ENCODE measurements around the gene GLB1L.
A peak's percentile ranks its signal among the peaks of the same experiment; 100 is the strongest.
"Not testable (repeated sequence)": the region's sequence is repeated elsewhere in the genome, so short reads cannot be mapped to it uniquely, and the experiment has no call there.

Gene GLB1L

GRCh38 chr2:219279916-219280516 is 34.8 kb upstream of the GLB1L start:
- no peak for DNase-seq

GRCh38 chr2:219279151-219279915 is 34.1 kb upstream of the GLB1L start, which contains the start of gene DNAJB2:
Gene DNAJB2, plus strand, starts transcription at chr2:219279366. Its CDS starts 468 bp downstream, at chr2:219279834.
- DNase-seq = peak; percentile 99

GRCh38 chr2:219278655-219279150 is 33.5 kb upstream of the GLB1L start:
- DNase-seq = no peak

- DNase-seq = peak; percentile 59
These were observed 32.7 kb upstream of the GLB1L start for GRCh38 chr2:219277703-219278654.

GRCh38 chr2:219274361-219274921 is 29.2 kb upstream of the GLB1L start:
- DNase-seq = no peak

GRCh38 chr2:219273937-219274336 is 28.7 kb upstream of the GLB1L start:
- no peak for DNase-seq

- DNase-seq = no peak
These were observed 27.8 kb upstream of the GLB1L start for GRCh38 chr2:219272995-219273394.

- DNase-seq = no peak
These were observed 27.1 kb upstream of the GLB1L start for GRCh38 chr2:219272356-219272755.

GRCh38 chr2:219271021-219271420 is 25.8 kb upstream of the GLB1L start:
- DNase-seq = no peak

GRCh38 chr2:219270055-219270372 is 24.8 kb upstream of the GLB1L start:
- no peak for DNase-seq

GRCh38 chr2:219269362-219270054 is 24.3 kb upstream of the GLB1L start:
- DNase-seq = no peak

GRCh38 chr2:219268294-219268693 is 23.1 kb upstream of the GLB1L start:
- no peak for DNase-seq

- DNase-seq = peak; percentile 47
These were observed 21.6 kb upstream of the GLB1L start for GRCh38 chr2:219266886-219267285.

GRCh38 chr2:219266232-219266631 is 21.0 kb upstream of the GLB1L start:
- no peak for DNase-seq

- no peak for DNase-seq
These were observed 16.0 kb upstream of the GLB1L start for GRCh38 chr2:219261024-219261855.

GRCh38 chr2:219258942-219259341 is 13.7 kb upstream of the GLB1L start:
- not testable (repeated sequence) for DNase-seq

GRCh38 chr2:219254590-219255201 is 9.5 kb upstream of the GLB1L start:
- DNase-seq = no peak

GRCh38 chr2:219253753-219254589 is 8.7 kb upstream of the GLB1L start, which contains the start of gene TUBA4A:
Gene TUBA4A, minus strand, starts transcription at chr2:219253918. Its CDS starts 60 bp downstream, at chr2:219253858.
- peak; percentile 84 for DNase-seq

GRCh38 chr2:219252900-219253752 is 7.9 kb upstream of the GLB1L start, which contains the start of gene TUBA4B:
Gene TUBA4B, plus strand, starts transcription at chr2:219253243. Its CDS starts 165 bp downstream, at chr2:219253408.
- peak; percentile 53 for DNase-seq

Data from NCI-H2171 (cell line).